HG03520 (cell line): ENCODE data around the gene SENP3.
A peak's percentile ranks its signal among the peaks of the same experiment; 100 is the strongest.

Experiments used
- ATAC-seq: cut with Tn5 transposase; IDR thresholded peaks from one replicate; pipeline ENCODE4 v1.9.1; 2021; ENCODE audit warnings: mild to moderate bottlenecking, moderate library complexity; ENCODE audit not compliant: unreplicated experiment

Gene SENP3

GRCh38 chr17:7575959-7576358, 14.2 kb downstream of the SENP3 start:
- ATAC-seq: no peak

GRCh38 chr17:7576432-7576937, 14.8 kb downstream of the SENP3 start:
- no peak for ATAC-seq

GRCh38 chr17:7577327-7578199, 15.8 kb downstream of the SENP3 start:
- ATAC-seq: no peak

- no peak for ATAC-seq
Observed at GRCh38 chr17:7579001-7579833, 17.5 kb downstream of the SENP3 start, which contains the start of gene CD68. CD68 (plus strand) TSS chr17:7579638; CDS start chr17:7579678, 40 bp downstream.

- ATAC-seq: no peak
Observed at GRCh38 chr17:7579834-7580603, 18.3 kb downstream of the SENP3 start.

GRCh38 chr17:7580604-7581575, 19.2 kb downstream of the SENP3 start:
- no peak for ATAC-seq

- ATAC-seq: no peak
Observed at GRCh38 chr17:7582396-7583252, 20.9 kb downstream of the SENP3 start.

GRCh38 chr17:7583253-7584109, 21.8 kb downstream of the SENP3 start, which contains the start of gene MPDU1:
MPDU1 (plus strand) TSS chr17:7583852; CDS start chr17:7583863, 11 bp downstream.
- peak; percentile 62 for ATAC-seq

- no peak for ATAC-seq
Observed at GRCh38 chr17:7586673-7587419, 25.1 kb downstream of the SENP3 start.

- ATAC-seq: no peak
Observed at GRCh38 chr17:7587420-7588151, 25.9 kb downstream of the SENP3 start.

- ATAC-seq: no peak
Observed at GRCh38 chr17:7588553-7589203, 27.0 kb downstream of the SENP3 start.

GRCh38 chr17:7589204-7589868, 27.6 kb downstream of the SENP3 start:
- no peak for ATAC-seq

- ATAC-seq: no peak
Observed at GRCh38 chr17:7589891-7590691, 28.4 kb downstream of the SENP3 start, which contains the start of gene SOX15. SOX15 (minus strand) TSS chr17:7590094; CDS start chr17:7589676, 418 bp downstream.

GRCh38 chr17:7590743-7591142, 29.0 kb downstream of the SENP3 start:
- no peak for ATAC-seq
